Activated CD8-positive, alpha-beta memory T cell treated with anti-CD3 and anti-CD28 coated beads, Interleukin-2, amount 50 U/mL, for 4 hours (primary cell): ENCODE measurements around the gene EFCAB8.
"Not testable (repeated sequence)": the region's sequence is repeated elsewhere in the genome, so short reads cannot be mapped to it uniquely, and the experiment has no call there.

ENCODE experiments used
- DNase-seq: peaks from one replicate; pipeline ENCODE4 v3.0.0-alpha.2; 2020

EFCAB8 gene

GRCh38 chr20:32960849-32961731 lies 102.4 kb downstream of the EFCAB8 start:
- DNase-seq: no peak

- DNase-seq: no peak
Measured at GRCh38 chr20:32962053-32962452, 103.3 kb downstream of the EFCAB8 start.

- not testable (repeated sequence) for DNase-seq
Measured at GRCh38 chr20:32962646-32963045, 103.9 kb downstream of the EFCAB8 start.

- no peak for DNase-seq
Measured at GRCh38 chr20:32963176-32963575, 104.5 kb downstream of the EFCAB8 start.

- no peak for DNase-seq
Measured at GRCh38 chr20:32964575-32964974, 105.9 kb downstream of the EFCAB8 start.

GRCh38 chr20:32965115-32965514 lies 106.4 kb downstream of the EFCAB8 start:
- DNase-seq: no peak

- peak; percentile 51 for DNase-seq
Measured at GRCh38 chr20:32965581-32966373, 107.1 kb downstream of the EFCAB8 start.

GRCh38 chr20:32966382-32966781 lies 107.7 kb downstream of the EFCAB8 start:
- DNase-seq: no peak

GRCh38 chr20:32966881-32967781 lies 108.4 kb downstream of the EFCAB8 start:
- no peak for DNase-seq

GRCh38 chr20:32967961-32968457 lies 109.3 kb downstream of the EFCAB8 start:
- DNase-seq: peak; percentile 57

GRCh38 chr20:32968478-32969241 lies 109.9 kb downstream of the EFCAB8 start:
- no peak for DNase-seq

- DNase-seq: no peak
Measured at GRCh38 chr20:32969356-32970114, 110.8 kb downstream of the EFCAB8 start.

GRCh38 chr20:32970115-32970972 lies 111.6 kb downstream of the EFCAB8 start:
- no peak for DNase-seq

GRCh38 chr20:32970973-32971300 lies 112.2 kb downstream of the EFCAB8 start:
- DNase-seq: no peak

- DNase-seq: no peak
Measured at GRCh38 chr20:32971703-32972161, 113.0 kb downstream of the EFCAB8 start.

GRCh38 chr20:32972181-32973076 lies 113.7 kb downstream of the EFCAB8 start:
- DNase-seq: peak; percentile 78

GRCh38 chr20:32973077-32973717 lies 114.5 kb downstream of the EFCAB8 start:
- no peak for DNase-seq
